ENCODE measurements around the gene RRAS2. TPM values are rescaled to one million over a fixed set of nuclear protein-coding genes. Genes with fewer than 3 reads are reported as not detected.

RRAS2 gene
- total RNA-seq, 1 experiment from 2014 or later: 158 TPM

GRCh38 chr11:14376920-14377319, 17.9 kb upstream of the RRAS2 start:
- peaks cover 0 to 3% of the 10 kb centered on the region in 2 experiments; a peak in 1 of 5 replicates for H3K9me3 Mint-ChIP-seq
- H3K14ac ChIP-seq (ENCODE audit: insufficient read depth, low read length): no peak overlapping the region
- no peak overlapping the region for H3K4ac ChIP-seq (ENCODE audit: low read depth, low read length)
- no peak for DNase-seq
- no peak overlapping the region for H4K91ac ChIP-seq (ENCODE audit: insufficient read length, low read depth, low read length)
- H3K4me1 ChIP-seq (ENCODE audit: insufficient read depth, low read length): peaks cover 2% of the 10 kb centered on the region
- no peak overlapping the region for H2BK5ac ChIP-seq (ENCODE audit: insufficient read length, low read length)
- H4K8ac ChIP-seq (replicated peaks; ENCODE audit: insufficient read length, low read depth, low read length): no peak overlapping the region
- H3K4me3 Mint-ChIP-seq: no peak overlapping the region
- WGBS (ENCODE audit: extremely low coverage, insufficient read length, low lambda C conversion rate): no CpG with 5 or more reads among the region's 2 CpGs
- H2BK12ac ChIP-seq (ENCODE audit: insufficient read length, low read depth, low read length): no peak overlapping the region
- no peak overlapping the region for H3K27ac Mint-ChIP-seq
- no peak overlapping the region for H2BK20ac ChIP-seq (ENCODE audit: low read depth, low read length, poor library complexity, severe bottlenecking)
- no peak overlapping the region for H2AK5ac ChIP-seq (ENCODE audit: insufficient read length, low read length)
- H3T11ph ChIP-seq (ENCODE audit: low read length): no peak overlapping the region
- no peak for TF ChIP-seq CTCF (conservative IDR thresholded peaks at IDR 0.05)
- no peaks in the 10 kb centered on the region for H3K9me3 ChIP-seq (ENCODE audit: control insufficient read depth, low read depth, low read length)
- no peak overlapping the region for H3K9ac ChIP-seq (ENCODE audit: extremely low read depth, insufficient read length, low read length)
- no peak overlapping the region for H3K4me2 ChIP-seq (ENCODE audit: insufficient read depth, insufficient read length, low read length)
- H4K20me1 ChIP-seq (ENCODE audit: control insufficient read depth, insufficient read depth, insufficient read length): no peaks in the 10 kb centered on the region
- H3K23ac ChIP-seq (ENCODE audit: insufficient read length, low read depth, low read length): no peak overlapping the region
- H3K4me1 Mint-ChIP-seq: peaks cover 28 to 30% of the 10 kb centered on the region in 2 experiments
- no peak overlapping the region for H2BK15ac ChIP-seq (ENCODE audit: low read depth, low read length)
- peaks cover 6% of the 10 kb centered on the region for H3K23me2 ChIP-seq (ENCODE audit: insufficient read length, low read depth, low read length, poor library complexity, severe bottlenecking)
- no peaks in the 10 kb centered on the region for H3K79me2 ChIP-seq (ENCODE audit: insufficient read depth, low read length)
- H3K79me1 ChIP-seq (ENCODE audit: insufficient read depth, low read depth, low read length, poor library complexity, severe bottlenecking): no peaks in the 10 kb centered on the region
- no peak overlapping the region for H4K5ac ChIP-seq (ENCODE audit: insufficient read length, low read depth, low read length)
- peaks cover 26% of the 10 kb centered on the region for H3K27me3 Mint-ChIP-seq (ENCODE audit: low read depth)
- H3K36me3 Mint-ChIP-seq (ENCODE audit: insufficient read depth in 1 of 3, low read depth in 3 of 3): no peaks in the 10 kb centered on the region
- H2BK120ac ChIP-seq (ENCODE audit: low read depth, low read length, poor library complexity, severe bottlenecking): no peak overlapping the region
- no peak overlapping the region for H3K27ac ChIP-seq (ENCODE audit: insufficient read length, low read depth, low read length)
- H2AFZ ChIP-seq (ENCODE audit: low read length): no peak overlapping the region
- no peaks in the 10 kb centered on the region; the same call in 1 of the 2 replicates for H3K27me3 ChIP-seq (ENCODE audit: insufficient read depth, low read length)
- no peak overlapping the region for H3K56ac ChIP-seq (ENCODE audit: insufficient read length, low read depth, low read length)
- no peak overlapping the region for H3K18ac ChIP-seq (ENCODE audit: insufficient read length, low read depth, low read length)

Measured in H9 (cell line).